GM12892 (cell line): ENCODE measurements around the gene FAT4.

ENCODE experiments used
- POLR2AphosphoS5 ChIP-seq: IDR thresholded peaks from 2 replicates; pipeline ENCODE4 v1.6.1; 2011; ENCODE audit warnings: low read depth, low read length, control low read depth
- TAF1 ChIP-seq: IDR thresholded peaks from 2 replicates; pipeline ENCODE4 v1.6.1; 2011; ENCODE audit warnings: low read depth, mild to moderate bottlenecking, control low read depth, low read length, borderline replicate concordance

DNA sequence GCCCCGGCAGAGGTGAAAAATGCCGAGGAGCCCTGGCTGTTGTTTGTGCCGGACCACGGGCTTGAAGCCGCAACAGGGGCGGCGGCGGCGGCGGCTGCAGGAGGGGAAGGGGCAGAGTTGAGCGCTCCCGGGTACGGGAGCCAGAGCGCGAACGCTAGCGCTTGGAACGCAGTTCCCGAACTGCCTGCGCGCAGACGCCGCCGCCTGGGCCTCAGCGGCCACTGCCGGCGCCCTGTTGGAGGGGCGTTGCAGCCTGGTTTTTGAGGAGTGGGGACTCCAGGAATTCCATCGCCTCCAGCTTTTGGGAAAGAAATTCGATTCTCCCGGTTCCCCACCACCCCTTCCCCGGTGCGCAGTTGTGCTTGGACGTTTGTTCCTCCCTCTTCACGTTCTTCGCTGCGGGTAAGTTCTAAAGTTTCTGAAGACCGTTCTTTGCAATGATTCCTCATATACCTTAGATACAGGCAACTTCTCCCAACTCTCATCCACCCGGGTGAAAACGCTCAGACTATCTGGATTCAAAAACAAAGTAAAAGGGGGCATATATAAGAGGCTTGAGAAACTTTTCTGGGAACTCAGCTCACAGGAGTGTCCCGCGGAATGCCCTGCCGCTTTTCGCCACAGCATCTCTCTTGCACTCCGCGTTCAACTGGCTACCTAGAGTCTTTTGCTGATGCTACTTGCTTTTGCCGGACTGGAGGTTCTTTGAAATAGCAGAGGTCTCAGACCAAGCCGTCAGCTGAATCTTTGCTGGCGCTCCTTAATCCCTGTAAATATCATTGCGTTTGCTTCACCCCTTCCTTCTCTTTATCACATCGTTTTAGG is 1.0 kb downstream of the FAT4 start:
- TF ChIP-seq TAF1 (no peak), POLR2AphosphoS5 (no peak)
